Right ventricle myocardium superior (tissue), 1 donor: Measurements from ENCODE around the gene PHKG2. TPM values are rescaled to one million over a fixed set of nuclear protein-coding genes. Genes with fewer than 3 reads are reported as not detected.

Experiments used
- ATAC-seq: fragments of 200-7000 bp; cut with Tn5 transposase; one replicate; pipeline ENCODE4 v1.9.1; 2020; ENCODE audit warnings: mild to moderate bottlenecking; ENCODE audit not compliant: poor library complexity
- DNase-seq: peaks from one replicate; pipeline ENCODE4 v3.0.0-alpha.2; 2020
- intact Hi-C: fragments of 100-400 bp; cut with DNase I; formaldehyde crosslinking; loops from one replicate; pipeline ENCODE4 v1.11.2; 2022
- total RNA-seq: library from RNA; stranded (reverse); fragmentation: NEBNext Ultra II Directional; extraction: Animal tissue kit (Norgen Biotek cat#: 25700); gene quantifications from one replicate; pipeline ENCODE4 v1.2.1, GENCODE V29; 2021
- donor health status: DM: no; HTN: yes; CAD: no; lungs with severe emphysema.

PHKG2 gene
- total RNA-seq, 1 donor from 2014 or later = 13.4 TPM

DNA sequence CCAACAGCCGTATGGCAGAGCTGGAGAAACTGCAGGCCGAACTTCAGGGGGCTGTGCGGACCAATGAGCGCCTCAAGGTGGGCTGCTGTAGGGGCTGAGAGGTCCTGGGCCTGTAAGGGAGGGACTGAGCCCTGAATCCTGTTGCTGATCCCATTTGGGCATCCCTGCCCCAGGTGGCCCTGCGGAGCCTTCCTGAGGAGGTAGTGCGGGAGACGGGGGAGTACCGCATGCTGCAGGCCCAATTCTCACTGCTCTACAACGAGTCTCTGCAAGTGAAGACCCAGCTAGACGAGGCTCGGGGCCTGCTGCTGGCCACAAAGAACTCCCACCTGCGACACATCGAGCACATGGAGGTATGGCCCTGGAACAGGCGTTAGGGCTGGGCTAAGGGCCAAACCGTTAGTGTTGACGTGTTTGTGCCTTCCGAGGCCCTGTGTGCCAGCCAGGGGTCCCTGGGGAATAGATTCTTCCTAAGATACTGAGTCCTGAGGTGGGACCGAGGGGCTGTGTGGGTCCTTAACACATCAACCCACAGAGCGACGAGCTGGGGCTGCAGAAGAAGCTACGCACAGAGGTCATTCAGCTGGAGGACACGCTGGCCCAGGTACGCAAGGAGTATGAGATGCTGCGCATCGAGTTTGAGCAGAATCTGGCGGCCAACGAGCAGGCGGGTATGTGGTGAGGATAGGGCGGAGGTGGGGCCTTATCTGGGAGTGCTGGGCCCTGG lies 18.1 kb downstream of the PHKG2 start:
- intact Hi-C loops = no loop called here
- no peak for DNase-seq
- ATAC-seq = peak; percentile 0

DNA sequence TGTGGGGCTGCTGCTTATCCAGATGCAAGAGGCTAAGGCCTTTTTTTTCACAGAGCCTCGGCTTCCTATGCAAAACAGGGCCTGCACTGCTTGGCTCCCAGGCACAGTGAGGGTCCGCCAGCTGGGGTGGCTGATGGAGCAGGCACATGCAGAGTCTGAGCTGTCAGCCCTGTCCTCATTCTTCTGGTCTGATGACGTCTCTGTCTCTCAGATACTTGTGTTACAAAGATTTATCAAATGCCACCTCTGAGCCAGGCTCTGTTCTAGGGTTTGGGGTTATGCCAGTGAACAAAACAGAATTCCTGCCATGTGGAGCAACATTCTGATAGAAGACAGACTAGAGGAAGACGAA lies 18.7 kb downstream of the PHKG2 start:
- peak; percentile 51 for ATAC-seq
- no peak for DNase-seq
- intact Hi-C loops = no loop called here

DNA sequence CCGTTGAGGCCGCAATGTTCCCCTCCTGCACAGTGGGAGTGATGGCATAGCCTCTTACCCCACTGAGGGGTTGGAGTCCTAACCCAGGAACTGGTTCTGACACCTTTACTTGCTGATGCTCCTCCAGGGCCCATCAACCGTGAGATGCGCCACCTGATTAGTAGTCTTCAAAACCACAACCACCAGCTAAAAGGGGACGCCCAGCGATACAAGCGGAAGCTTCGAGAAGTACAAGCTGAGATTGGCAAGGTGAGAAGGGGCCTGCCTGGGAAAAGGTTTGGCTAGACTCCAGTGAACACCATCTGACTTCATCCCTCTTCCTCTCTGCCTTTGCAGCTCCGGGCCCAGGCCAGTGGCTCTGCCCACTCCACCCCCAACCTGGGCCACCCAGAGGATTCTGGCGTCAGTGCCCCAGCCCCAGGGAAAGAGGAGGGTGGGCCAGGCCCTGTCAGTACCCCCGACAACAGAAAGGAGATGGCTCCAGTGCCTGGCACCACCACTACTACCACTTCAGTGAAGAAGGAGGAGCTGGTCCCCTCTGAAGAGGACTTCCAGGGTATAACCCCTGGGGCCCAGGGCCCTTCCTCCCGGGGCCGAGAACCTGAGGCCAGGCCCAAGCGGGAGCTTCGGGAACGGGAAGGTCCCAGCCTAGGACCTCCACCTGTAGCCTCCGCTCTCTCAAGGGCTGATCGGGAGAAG lies 19.7 kb downstream of the PHKG2 start:
- intact Hi-C loops = no loop called here
- ATAC-seq (no peak), DNase-seq (peak; percentile 27)

DNA sequence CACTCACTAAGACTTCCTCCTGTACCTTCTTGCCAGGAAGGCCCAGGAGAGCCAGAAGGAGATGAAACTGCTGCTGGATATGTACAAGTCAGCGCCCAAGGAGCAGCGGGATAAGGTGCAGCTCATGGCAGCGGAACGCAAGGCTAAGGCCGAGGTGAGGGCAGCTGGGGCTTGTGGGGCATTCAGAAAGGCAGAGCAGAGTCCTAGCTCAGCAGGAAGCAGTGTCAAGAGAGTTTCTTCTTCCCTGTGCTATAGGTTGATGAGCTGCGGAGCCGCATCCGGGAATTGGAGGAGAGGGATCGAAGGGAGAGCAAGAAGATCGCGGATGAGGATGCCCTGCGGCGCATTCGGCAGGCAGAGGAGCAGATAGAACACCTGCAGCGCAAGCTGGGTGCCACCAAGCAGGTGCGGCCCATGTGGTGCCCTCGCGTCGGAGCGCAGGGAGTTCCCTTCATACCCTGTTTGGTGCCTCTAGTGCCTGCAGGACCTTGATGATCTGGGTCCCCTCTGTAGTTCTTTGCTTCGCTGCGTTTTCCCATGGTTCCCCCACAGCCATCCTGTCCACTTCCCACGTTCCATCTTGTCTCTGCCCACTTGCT lies 20.5 kb downstream of the PHKG2 start:
- no peak for ATAC-seq
- intact Hi-C loops = no loop called here
- no peak for DNase-seq

DNA sequence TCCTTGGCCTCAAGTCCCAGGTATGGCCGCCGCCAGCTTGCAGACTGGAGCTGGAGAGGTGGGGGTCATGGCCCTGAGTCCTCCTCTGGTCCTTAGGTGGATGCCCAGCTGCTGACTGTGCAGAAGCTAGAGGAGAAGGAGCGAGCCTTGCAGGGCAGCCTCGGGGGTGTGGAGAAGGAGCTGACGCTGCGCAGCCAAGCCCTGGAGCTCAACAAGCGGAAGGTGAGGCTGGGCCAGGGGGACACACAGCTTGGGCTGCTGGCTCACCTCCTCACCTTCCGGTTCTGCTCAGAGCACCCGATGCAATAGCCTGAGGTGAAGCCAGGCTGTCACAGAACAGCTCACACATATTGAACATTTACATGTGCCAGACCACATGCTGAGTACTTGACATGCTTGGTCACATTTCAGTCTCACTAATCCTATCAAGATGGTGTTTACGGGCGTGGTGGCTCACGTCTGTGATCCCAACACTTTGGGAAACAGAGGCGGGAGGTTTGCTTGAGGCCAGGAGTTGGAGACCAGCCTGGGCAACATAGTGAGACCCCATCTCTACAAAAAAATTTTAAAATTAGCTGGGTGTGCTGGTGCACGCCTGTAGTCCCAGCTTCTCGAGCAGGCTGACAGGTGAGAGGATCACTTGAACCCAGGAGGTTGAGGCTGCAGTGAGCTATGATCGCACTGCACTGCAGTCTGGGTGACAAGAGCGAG lies 21.3 kb downstream of the PHKG2 start:
- DNase-seq (peak; percentile 30), ATAC-seq (no peak)
- intact Hi-C loops = no loop called here

DNA sequence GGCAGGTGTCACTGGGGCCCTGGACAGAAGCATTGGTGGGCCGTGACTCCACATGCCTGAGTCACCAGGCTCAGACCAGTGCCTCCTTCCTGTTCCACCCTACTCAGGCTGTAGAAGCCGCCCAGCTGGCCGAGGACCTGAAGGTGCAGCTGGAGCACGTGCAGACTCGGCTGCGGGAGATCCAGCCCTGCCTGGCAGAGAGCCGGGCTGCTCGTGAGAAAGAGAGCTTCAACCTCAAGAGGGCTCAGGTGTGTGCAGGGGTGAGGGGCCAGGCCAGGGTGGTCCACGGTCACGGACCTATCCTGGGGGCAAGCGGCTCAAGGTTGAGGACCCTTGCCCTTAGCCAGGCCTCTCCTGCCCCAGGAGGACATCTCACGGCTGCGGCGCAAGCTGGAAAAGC lies 23.5 kb downstream of the PHKG2 start:
- DNase-seq = no peak
- no peak for ATAC-seq
- intact Hi-C loops = no loop called here

DNA sequence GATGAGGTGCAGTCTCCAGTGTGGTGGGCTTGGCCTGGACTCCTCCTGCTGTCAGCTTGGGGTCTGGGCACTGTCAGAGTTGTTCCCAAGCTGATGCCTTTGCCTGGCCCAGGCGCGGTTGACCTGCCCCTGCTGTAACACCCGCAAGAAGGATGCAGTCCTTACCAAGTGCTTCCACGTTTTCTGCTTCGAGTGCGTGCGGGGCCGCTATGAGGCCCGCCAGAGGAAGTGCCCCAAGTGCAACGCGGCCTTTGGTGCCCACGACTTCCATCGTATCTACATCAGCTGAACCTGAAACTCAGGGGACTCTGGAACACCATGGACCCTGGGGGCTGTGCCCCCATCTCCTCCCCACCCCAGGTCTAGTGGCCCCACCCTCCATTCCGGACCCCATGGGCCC lies 25.6 kb downstream of the PHKG2 start:
- no peak for DNase-seq
- ATAC-seq = no peak
- intact Hi-C loops = no loop called here

DNA sequence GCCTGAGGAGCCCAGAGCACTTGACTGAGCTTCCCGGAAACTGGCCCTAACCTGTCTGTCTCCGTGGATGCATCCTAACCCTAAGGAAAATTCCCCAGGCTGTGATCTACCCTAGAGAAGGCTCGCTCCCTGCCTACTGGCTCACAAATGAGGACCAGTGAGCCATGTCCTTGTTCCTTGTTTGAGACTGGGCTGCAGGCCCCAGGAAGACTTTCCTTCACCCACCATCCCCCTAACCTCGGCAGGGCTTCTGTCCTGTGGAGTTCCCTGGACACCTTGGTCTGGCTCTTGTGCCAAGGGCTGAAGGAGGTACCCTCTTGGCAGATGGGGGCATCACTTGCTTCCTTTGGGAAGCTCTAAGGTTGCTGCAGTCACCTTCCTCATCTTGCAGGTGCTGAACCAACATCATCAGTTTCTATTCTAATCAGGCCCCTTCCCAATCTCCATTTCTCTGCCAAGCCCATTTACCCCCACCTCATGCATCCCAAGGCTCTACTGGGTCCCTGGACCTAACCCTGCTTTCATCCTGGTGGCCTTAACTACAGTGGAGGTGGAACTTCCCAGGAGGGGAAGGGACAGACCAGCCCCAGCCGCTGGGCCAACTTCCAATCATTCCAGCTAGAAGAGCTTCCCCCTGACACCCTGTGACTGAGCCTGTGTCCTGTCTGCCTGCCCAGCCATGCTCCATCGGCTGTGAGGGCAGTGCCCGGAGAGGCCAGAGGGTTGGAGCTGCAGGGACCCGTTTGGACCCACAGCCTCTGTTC lies 26.3 kb downstream of the PHKG2 start:
- ATAC-seq (peak; percentile 26), DNase-seq (no peak)
- intact Hi-C loops = no loop called here

DNA sequence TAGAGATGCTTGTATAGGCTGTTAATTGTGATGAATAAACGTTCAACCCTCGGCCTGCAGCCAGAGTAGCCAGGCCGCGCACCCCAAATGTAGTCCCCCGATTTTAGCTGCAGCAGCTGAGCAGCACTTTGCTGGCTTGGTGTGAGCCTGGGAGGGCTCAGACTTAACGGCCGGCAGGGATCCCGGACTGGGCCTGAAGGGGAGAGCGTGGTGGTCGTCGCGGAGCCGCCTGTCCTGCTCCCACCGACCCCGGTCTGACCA lies 26.8 kb downstream of the PHKG2 start:
- intact Hi-C loops = no loop called here
- no peak for DNase-seq
- no peak for ATAC-seq

DNA sequence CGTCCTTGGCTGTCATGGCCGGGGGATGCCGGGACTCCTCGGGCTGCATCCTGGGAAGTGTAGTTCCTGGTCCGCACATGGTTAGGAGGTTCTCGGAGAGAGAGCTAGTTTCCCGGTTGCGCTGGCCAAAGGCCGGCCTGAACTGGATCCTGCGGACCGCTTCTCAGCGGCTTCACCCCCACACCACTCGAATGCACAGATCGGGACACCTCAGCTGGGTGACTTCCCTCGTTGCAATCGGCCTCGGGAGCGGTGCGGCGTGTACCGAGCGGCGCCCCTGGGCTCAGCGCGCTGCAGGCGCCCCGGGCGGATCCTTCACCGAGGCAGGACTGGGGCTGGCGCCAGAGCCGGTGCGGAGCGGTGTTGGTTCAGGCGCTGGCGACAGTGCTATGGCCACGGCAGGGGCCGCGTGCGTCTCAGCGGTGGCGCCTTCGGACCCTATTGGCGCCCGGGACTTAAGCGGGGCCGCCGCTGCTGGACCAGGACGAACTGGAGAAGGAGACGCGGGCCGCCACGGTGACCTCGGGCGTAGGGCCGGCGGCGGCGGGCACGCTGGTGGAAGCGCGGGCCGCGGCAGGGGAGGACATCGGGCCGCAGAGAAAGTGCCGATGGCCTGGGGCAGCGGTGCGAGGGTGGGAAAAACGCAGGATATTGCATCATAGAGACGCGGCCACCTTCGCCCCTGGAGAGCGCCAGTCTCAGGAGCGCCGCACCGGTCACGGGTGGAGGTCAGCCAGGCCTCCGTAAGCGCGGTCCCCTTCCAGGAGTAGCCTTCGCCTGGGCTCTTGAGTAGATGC lies 27.4 kb downstream of the PHKG2 start:
- peak; percentile 91 for DNase-seq
- intact Hi-C loops = no loop called here
- peak; percentile 86 for ATAC-seq

DNA sequence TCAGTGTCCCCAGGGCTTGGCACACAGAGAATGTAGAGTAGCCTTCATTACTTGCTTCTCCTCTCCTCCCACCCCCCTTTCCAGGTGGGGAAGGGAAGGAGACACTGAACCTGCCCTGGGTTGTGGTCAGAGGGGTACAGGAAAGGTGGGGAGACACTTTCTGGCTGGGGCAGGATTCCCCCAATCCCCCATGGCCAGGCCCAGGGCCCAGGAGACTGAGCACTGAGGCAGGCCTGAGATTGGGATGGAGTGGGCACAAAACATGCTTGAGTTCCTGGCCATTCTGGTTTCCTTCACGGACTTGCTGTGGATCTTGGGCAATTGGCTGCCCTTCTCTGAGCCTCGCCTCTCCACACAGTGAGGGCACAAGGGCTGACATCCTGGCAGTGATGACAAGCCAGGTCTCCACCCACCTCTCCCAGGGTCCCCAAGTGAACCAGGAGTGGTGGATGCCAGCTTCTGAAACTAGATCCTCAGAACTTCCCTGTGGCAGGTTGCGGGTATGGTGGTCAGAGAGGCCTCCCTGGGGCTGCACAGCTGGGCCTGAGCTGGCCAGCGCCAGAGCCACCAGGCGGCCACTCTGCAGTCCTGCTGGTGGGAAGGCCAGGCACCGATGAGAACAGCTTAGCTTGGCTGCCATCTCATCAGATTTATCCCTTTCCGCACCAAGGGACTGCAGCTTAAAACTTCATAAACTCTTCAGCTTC lies 29.5 kb downstream of the PHKG2 start:
- intact Hi-C loops = no loop called here
- no peak for ATAC-seq

DNA sequence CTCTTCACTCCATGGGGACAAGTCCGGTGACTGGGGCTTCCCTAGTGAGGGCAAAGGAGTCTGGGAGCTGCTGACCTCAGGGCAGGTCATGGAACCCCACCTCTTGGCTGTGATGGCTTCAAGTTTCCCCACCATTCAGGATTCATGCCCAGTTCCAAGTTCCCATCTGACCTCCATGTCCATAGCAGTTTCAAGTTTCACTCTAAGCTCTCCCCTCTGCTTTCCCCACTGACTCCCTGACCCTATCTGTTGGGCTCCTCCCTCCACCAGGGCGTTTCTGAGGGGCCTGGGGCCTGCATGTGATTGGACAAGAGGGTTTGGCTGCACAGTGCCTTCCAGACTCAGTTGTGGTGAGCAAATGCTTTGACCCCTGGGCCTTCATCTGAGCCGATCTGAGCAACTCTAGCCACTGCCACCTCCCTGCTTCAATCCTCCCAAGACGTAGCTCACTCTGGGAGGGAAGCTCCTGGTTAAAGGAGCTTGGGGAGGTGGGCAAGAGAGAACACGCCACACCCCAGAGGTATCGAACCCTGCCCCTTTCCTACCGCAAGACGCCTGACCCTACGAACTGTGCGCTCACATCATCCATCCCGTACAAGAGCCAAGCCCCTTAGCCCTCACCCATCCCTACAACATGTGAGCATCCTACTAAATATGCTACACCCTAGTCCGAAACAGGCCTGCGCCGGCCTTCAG lies 30.5 kb downstream of the PHKG2 start:
- ATAC-seq (no peak), DNase-seq (no peak)
- intact Hi-C loops = no loop called here

More for the DNA sequence above, 29.5 kb downstream of the PHKG2 start:
- no peak for DNase-seq

DNA sequence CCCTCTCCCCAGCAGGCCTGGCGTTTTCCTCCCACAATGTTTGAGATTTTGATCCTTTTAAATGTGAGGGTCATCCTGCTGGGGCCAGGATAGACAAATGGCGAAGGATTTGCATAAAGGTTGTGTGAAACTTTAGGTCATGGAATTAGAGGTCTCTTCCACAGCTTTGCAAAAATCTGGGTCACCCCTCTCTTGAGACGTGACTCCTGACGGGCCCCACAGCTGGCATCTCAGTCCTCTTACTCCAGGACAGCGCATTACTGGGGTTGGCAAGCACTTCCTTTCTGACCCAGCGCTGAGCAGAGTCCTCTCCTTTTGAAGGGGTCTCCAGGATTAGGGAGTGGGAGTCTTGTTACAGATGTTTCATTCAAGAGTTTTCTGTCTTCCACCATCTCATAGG lies 31.4 kb downstream of the PHKG2 start:
- DNase-seq (no peak), ATAC-seq (no peak)
- intact Hi-C loops = no loop called here

DNA sequence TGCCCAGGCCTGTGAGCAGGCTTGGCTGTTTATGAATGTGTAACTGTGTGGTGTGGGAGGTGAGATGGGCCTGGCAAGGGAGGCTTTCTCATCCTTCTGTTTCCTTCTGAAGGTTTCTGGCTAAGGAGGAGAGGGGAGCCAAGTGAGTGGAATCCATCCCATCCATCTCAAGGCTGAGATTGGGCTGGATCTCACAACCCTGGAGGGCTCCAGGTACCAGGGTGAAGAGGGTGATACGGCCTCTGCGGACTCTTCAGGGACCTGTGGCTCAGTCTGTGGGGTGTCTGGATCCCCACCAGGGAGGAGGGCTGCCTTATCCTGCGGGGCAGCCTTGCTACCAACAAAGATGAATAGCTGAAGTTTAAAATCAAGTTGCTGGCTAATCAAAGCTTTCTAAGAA lies 31.8 kb downstream of the PHKG2 start:
- DNase-seq = no peak
- no peak for ATAC-seq
- intact Hi-C loops = no loop called here

DNA sequence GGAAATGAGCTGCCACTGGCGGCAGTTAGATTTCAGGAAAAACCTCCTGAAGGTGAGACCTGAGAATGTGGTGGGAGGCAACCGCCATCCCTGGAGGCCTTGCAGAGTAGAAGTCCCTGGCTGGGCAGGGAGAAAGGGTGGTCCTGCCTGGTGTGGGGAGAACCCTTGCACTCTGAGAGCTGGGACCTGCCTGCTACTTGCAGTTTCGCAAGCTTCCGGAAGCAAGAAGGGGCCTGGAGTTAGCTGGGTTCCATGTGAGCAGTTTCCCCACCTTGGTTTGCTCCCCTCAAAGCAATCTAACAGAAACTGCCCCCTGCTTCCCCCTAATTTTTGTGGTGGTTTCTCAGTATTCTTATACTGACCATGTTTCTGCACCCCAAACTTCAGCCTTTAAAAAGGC lies 32.3 kb downstream of the PHKG2 start:
- ATAC-seq (no peak), DNase-seq (no peak)
- intact Hi-C loops = no loop called here

DNA sequence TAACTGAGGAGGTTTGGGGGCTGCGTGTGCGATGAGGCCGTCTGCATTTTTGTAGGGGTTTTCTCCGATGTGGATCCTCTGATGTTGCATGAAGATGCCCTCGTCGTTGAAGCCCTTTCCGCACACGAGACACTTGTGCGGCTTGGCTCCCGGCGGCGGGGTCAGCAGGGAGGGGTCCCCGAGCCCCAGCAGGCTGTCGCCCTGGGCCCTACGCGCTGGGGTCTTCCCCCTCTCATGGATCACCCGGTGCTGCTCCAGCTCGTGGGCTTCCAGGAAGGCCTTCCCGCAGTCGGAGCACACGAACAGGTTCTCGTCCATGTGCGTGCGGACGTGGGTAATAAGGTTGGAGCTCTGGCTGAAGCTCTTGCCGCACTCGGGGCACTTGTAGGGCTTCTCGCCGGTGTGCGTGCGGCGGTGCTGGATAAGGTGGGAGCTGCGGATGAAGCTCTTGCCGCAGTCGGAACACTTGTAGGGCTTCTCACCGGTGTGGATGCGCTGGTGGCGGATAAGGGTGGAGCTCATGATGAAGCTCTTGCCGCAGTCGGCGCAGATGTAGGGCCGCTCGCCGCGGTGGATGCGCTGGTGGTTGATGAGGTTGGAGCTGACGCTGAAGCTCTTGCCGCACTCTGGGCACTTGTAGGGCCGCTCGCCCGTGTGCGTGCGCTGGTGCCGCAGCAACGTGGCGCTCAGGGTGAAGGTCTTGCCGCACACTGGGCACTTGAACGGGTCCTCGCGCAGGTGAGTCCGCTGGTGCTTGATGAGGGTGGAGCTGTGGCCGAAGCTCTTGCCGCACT lies 34.5 kb downstream of the PHKG2 start:
- intact Hi-C loops = no loop called here
- ATAC-seq = no peak
- DNase-seq = no peak
